Stomach (tissue), 9 donors: ENCODE data around the gene PSMB5. TPM values are rescaled to one million over a fixed set of nuclear protein-coding genes. Genes with fewer than 3 reads are reported as not detected.

Source experiments
- DNase-seq, 2 donors: peaks; one replicate each; pipeline versions ENCODE4 v3.0.0 to v3.0.0-alpha.2; 2013 to 2019
- H3K27ac ChIP-seq, 5 donors: fragments of 200-600 bp in 4 of 5; sonication (generic) in 4 of 5; one replicate each; pipeline ENCODE4 v1.5.1; 2013 to 2019; ENCODE audit warnings: mild to moderate bottlenecking in 1 of 5, moderate library complexity in 1 of 5
- H3K27me3 ChIP-seq, 3 donors: fragments of 200-600 bp; sonication (generic); one replicate each; pipeline ENCODE4 v1.5.1; 2017 to 2019; ENCODE audit warnings: mixed run types in 1 of 3
- H3K36me3 ChIP-seq, 4 donors: fragments of 200-600 bp; sonication (generic); 1 replicate in 3 of 4; 2 replicates in 1 of 4; pipeline ENCODE4 v1.5.1; 2016 to 2019
- H3K4me1 ChIP-seq, 4 donors: fragments of 200-600 bp; sonication (generic); one replicate each; pipeline ENCODE4 v1.5.1; 2016 to 2019
- H3K4me3 ChIP-seq, 4 donors: fragments of 200-600 bp; sonication (generic) in 3 of 4; one replicate each; pipeline ENCODE4 v1.5.1; 2016 to 2019; ENCODE audit warnings: mild to moderate bottlenecking in 1 of 4
- H3K9me3 ChIP-seq, 4 donors: fragments of 200-600 bp; sonication (generic); one replicate each; pipeline ENCODE4 v1.5.1; 2016 to 2019
- CTCF ChIP-seq, 7 experiments: fragments of 450-650 bp in 4 of 7; fragments of 200-600 bp in 3 of 7; sonication (generic) in 3 of 7; IDR thresholded peaks; one replicate each; pipeline ENCODE4 v1.5.1; 2016 to 2019; ENCODE audit warnings: antibody characterized with exemption in 7 of 7, control low read depth in 2 of 7, mild to moderate bottlenecking in 1 of 7
- EP300 ChIP-seq: sonication (generic); formaldehyde crosslinking; IDR thresholded peaks from one replicate; pipeline ENCODE4 v1.6.1; 2017; ENCODE audit warnings: antibody characterized with exemption
- POLR2A ChIP-seq, 4 donors: fragments of 450-650 bp; IDR thresholded peaks; one replicate each; pipeline ENCODE4 v1.6.1; 2016; ENCODE audit warnings: antibody characterized with exemption in 4 of 4, control low read depth in 2 of 4, mild to moderate bottlenecking in 1 of 4, moderate library complexity in 1 of 4
- POLR2AphosphoS5 ChIP-seq, 3 donors: sonication (generic); formaldehyde crosslinking; IDR thresholded peaks; one replicate each; pipeline ENCODE4 v1.6.1; 2016; ENCODE audit warnings: antibody characterized with exemption in 3 of 3
- WGBS, 5 donors: extraction: QIAGEN DNeasy Blood & Tissue Kit in 3 of 5; methylation state at CpG; one replicate each; pipeline versions ENCODE4 v1.1.5 to v1.1.7; 2013 to 2018; 5-methylcytosine and 5-hydroxymethylcytosine counted together
- intact Hi-C: fragments of 100-400 bp; cut with DNase I; formaldehyde crosslinking; loops from one replicate; pipeline ENCODE4 v1.15.1; 2023; ENCODE audit warnings: low total_unique reads
- polyA plus RNA-seq, 3 donors: library from polyadenylated mRNA; stranded (reverse); fragments of 200-250 nt; gene quantifications; one replicate each; pipeline ENCODE4 v1.2.3, GENCODE V29; 2013
- total RNA-seq, 5 donors: library from RNA; depleted of rRNA; stranded (reverse); fragments of >200 nt; gene quantifications; one replicate each; pipeline versions ENCODE4 v1.1.0 to v1.2.3, GENCODE V29; 2014 to 2016
- donor health status: healthy with polysubstance abuse.
- donor health status: Bipolar disorder and iron deficiency.
- donor health status: healthy.

PSMB5 gene
- total and polyA plus RNA-seq, 8 donors = 34.4 to 147 (median 92.6) TPM

GRCh38 chr14:23063601-23064000 lies 28.9 kb upstream of the PSMB5 start:
- H3K4me3 ChIP-seq = no peak overlapping the region
- 84 to 91% (median 87%) methylated on average over 5 of the region's 5 CpGs for WGBS, 5 donors
- H3K9me3 ChIP-seq = no peaks in the 10 kb centered on the region
- H3K27ac ChIP-seq = no peak overlapping the region
- peaks cover 94 to 100% (median 100%) of the 10 kb centered on the region in 4 donors for H3K36me3 ChIP-seq
- peaks cover 9 to 31% (median 20%) of the 10 kb centered on the region in 4 donors for H3K4me1 ChIP-seq
- no peak for DNase-seq
- TF ChIP-seq POLR2A (IDR thresholded peaks at IDR 0.05) (no peak), CTCF (IDR thresholded peaks at IDR 0.05) (no peak), POLR2AphosphoS5 (IDR thresholded peaks at IDR 0.05) (no peak), EP300 (no peak)
- intact Hi-C loops = no loop called here
- no peaks in the 10 kb centered on the region for H3K27me3 ChIP-seq

- Histone ChIP-seq H3K4me1 (peaks cover 13 to 35% (median 18%) of the 10 kb centered on the region in 4 donors), H3K27me3 (no peaks in the 10 kb centered on the region), H3K36me3 (peaks cover 79 to 87% (median 85%) of the 10 kb centered on the region in 4 donors), H3K9me3 (no peaks in the 10 kb centered on the region), H3K27ac (peak overlapping the region in 4 of 5 donors; percentile 24 to 70 (median 50)), H3K4me3 (no peak overlapping the region)
- WGBS, 5 donors = 9 to 25% (median 23%) methylated on average over 4 of the region's 4 CpGs
- peak; percentile 61 to 75 for DNase-seq
- no peak for TF ChIP-seq POLR2A (IDR thresholded peaks at IDR 0.05)
- TF ChIP-seq POLR2AphosphoS5 (IDR thresholded peaks at IDR 0.05) = peak in 2 of 3 donors; percentile 6 to 60
- TF ChIP-seq CTCF (IDR thresholded peaks at IDR 0.05) = no peak
- TF ChIP-seq EP300 = no peak
- intact Hi-C loops = no loop called here
These were observed 27.3 kb upstream of the PSMB5 start for GRCh38 chr14:23062002-23062401.

GRCh38 chr14:23060536-23061260 lies 26.0 kb upstream of the PSMB5 start:
- WGBS, 5 donors = 90 to 95% (median 93%) methylated on average over 17 of the region's 17 CpGs
- no peak for DNase-seq
- Histone ChIP-seq H3K4me1 (peaks cover 22 to 48% (median 26%) of the 10 kb centered on the region in 4 donors), H3K4me3 (no peak overlapping the region), H3K36me3 (peaks cover 66 to 74% (median 72%) of the 10 kb centered on the region in 4 donors), H3K9me3 (no peaks in the 10 kb centered on the region), H3K27ac (peak overlapping the region in 3 of 5 donors; percentile 16 to 70 (median 67)), H3K27me3 (no peaks in the 10 kb centered on the region)
- intact Hi-C loops = no loop called here
- TF ChIP-seq POLR2A (IDR thresholded peaks at IDR 0.05) (no peak), POLR2AphosphoS5 (IDR thresholded peaks at IDR 0.05) (no peak), CTCF (IDR thresholded peaks at IDR 0.05) (no peak), EP300 (no peak)

- Histone ChIP-seq H3K4me3 (no peak overlapping the region), H3K27ac (peak overlapping the region in 2 of 5 donors; percentile 79 to 80), H3K27me3 (no peaks in the 10 kb centered on the region), H3K36me3 (peaks cover 48 to 55% (median 54%) of the 10 kb centered on the region in 4 donors), H3K4me1 (peaks cover 22 to 51% (median 27%) of the 10 kb centered on the region in 4 donors), H3K9me3 (no peaks in the 10 kb centered on the region)
- DNase-seq = no peak
- intact Hi-C loops = loop anchor here (2.0 kb wide), 1 partner anchor 72 kb away; no protein-coding TSS in a partner anchor
- 88 to 91% (median 90%) methylated on average over 29 to 32 of the region's 32 CpGs for WGBS, 5 donors
- TF ChIP-seq POLR2AphosphoS5 (IDR thresholded peaks at IDR 0.05) (no peak), CTCF (IDR thresholded peaks at IDR 0.05) (no peak), EP300 (no peak), POLR2A (IDR thresholded peaks at IDR 0.05) (no peak)
These were observed 24.2 kb upstream of the PSMB5 start for GRCh38 chr14:23058654-23059504.
